Measurements from ENCODE around the gene HOXA7.

Gene HOXA7

DNA sequence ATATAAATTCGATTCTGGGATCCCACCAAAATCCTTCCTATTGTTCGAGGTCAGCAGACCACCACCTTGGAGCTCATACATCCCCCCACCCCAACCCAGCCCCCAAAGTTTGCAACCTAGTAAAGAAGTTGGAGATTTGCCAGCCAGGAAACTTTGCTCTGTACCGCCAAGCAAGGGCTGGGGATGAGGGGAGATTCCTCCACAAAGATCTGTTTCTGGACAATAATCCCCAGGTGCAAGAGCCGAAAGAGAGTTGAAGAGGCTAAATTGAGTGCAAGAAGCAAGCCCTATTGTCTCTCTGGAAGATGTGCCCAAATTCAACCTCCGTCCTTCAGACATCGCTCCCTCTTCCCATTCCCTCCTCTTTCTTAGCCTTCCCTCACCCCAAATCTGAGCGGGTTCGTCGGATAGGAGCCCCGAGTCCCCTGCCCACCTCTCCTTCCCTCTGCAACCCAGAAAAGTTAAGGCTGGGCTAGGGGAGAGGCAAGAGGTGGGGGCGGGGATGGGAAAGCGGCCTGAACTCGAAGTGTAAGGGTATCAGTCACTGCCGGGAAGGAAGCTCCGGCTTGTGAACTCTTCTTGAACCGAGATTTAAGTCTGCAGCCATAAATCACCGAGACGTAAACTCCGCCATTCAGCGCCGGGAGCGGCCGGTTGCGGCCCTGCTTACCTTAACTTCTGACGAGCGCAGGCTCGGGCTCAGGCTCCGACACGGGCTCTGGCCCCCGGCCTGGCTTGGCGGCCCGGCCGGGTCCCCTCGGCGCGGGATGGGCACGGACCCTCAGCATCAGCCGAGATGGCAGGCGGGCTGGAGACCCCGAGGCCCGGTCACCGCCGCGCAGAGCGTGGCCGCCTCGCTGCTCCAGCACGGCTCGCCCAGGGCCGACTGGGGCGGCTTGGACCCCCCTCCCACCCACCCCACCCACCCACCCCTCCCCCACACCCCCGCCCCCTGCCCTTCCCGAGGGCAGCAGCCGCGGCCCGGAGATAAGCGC, 43.2 kb downstream of the HOXA7 start (continued):
- TF ChIP-seq SCRT1 (tag by site-specific recombination; IDR thresholded peaks at IDR 0.05; ENCODE audit: borderline replicate concordance) (no peak), REPIN1 (tag by site-specific recombination; IDR thresholded peaks at IDR 0.05; ENCODE audit: low read depth) (no peak), ZNF248 (tag by site-specific recombination; IDR thresholded peaks at IDR 0.05) (no peak), ZNF600 (tag by site-specific recombination; IDR thresholded peaks at IDR 0.05) (peak; percentile 74), ZSCAN5A (tag by site-specific recombination; IDR thresholded peaks at IDR 0.05) (0 out of 2 replicates have a peak, but pooled peaks have one; percentile 29), ZBTB7A (tag by site-specific recombination; IDR thresholded peaks at IDR 0.05; ENCODE audit: low read depth) (no peak), ZNF391 (tag by site-specific recombination; IDR thresholded peaks at IDR 0.05; ENCODE audit: borderline replicate concordance, low read depth) (peak; percentile 54; the same call in 1 of the 2 replicates), EGR2 (tag by site-specific recombination; IDR thresholded peaks at IDR 0.05; ENCODE audit: low read depth) (no peak), GLI2 (tag by site-specific recombination; IDR thresholded peaks at IDR 0.05; ENCODE audit: borderline replicate concordance, low read depth) (no peak), ZNF354C (tag by site-specific recombination; IDR thresholded peaks at IDR 0.05; ENCODE audit: borderline replicate concordance, low read depth) (no peak), ZNF48 (tag by site-specific recombination; IDR thresholded peaks at IDR 0.05) (no peak), ZNF24 (tag by site-specific recombination; IDR thresholded peaks at IDR 0.05) (no peak), ZNF830 (tag by site-specific recombination; IDR thresholded peaks at IDR 0.05; ENCODE audit: low read depth) (no peak), ZNF2 (tag by site-specific recombination; IDR thresholded peaks at IDR 0.05) (no peak), ZNF146 (tag by site-specific recombination; IDR thresholded peaks at IDR 0.05) (no peak), SP7 (tag by site-specific recombination; IDR thresholded peaks at IDR 0.05) (peak; percentile 78), ZNF510 (tag by site-specific recombination; IDR thresholded peaks at IDR 0.05; ENCODE audit: insufficient replicate concordance) (no peak), ZNF501 (tag by site-specific recombination; IDR thresholded peaks at IDR 0.05) (0 out of 2 replicates have a peak, but pooled peaks have one; percentile 52), ZNF654 (tag by site-specific recombination; IDR thresholded peaks at IDR 0.05; ENCODE audit: low read depth) (no peak), ZFP69B (tag by site-specific recombination; IDR thresholded peaks at IDR 0.05) (no peak), MYNN (tag by site-specific recombination; IDR thresholded peaks at IDR 0.05; ENCODE audit: borderline replicate concordance) (no peak), ZIC2 (tag by site-specific recombination; IDR thresholded peaks at IDR 0.05) (no peak), ZNF157 (tag by site-specific recombination; IDR thresholded peaks at IDR 0.05) (no peak), ZNF239 (tag by site-specific recombination; IDR thresholded peaks at IDR 0.05) (no peak), ZNF580 (tag by site-specific recombination; IDR thresholded peaks at IDR 0.05) (no peak), SALL2 (tag by site-specific recombination; IDR thresholded peaks at IDR 0.05; ENCODE audit: borderline replicate concordance) (no peak), RBAK (tag by site-specific recombination; IDR thresholded peaks at IDR 0.05) (no peak), ZNF664 (tag by site-specific recombination; IDR thresholded peaks at IDR 0.05) (no peak)
- TF ChIP-seq, protein P1, sequence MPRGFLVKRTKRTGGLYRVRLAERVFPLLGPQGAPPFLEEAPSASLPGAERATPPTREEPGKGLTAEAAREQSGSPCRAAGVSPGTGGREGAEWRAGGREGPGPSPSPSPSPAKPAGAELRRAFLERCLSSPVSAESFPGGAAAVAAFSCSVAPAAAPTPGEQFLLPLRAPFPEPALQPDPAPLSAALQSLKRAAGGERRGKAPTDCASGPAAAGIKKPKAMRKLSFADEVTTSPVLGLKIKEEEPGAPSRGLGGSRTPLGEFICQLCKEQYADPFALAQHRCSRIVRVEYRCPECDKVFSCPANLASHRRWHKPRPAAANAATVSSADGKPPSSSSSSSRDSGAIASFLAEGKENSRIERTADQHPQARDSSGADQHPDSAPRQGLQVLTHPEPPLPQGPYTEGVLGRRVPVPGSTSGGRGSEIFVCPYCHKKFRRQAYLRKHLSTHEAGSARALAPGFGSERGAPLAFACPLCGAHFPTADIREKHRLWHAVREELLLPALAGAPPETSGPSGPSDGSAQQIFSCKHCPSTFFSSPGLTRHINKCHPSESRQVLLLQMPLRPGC (tag by site-specific recombination; IDR thresholded peaks at IDR 0.05) = 0 out of 2 replicates have a peak, but pooled peaks have one; percentile 12
- TF ChIP-seq, protein P2, sequence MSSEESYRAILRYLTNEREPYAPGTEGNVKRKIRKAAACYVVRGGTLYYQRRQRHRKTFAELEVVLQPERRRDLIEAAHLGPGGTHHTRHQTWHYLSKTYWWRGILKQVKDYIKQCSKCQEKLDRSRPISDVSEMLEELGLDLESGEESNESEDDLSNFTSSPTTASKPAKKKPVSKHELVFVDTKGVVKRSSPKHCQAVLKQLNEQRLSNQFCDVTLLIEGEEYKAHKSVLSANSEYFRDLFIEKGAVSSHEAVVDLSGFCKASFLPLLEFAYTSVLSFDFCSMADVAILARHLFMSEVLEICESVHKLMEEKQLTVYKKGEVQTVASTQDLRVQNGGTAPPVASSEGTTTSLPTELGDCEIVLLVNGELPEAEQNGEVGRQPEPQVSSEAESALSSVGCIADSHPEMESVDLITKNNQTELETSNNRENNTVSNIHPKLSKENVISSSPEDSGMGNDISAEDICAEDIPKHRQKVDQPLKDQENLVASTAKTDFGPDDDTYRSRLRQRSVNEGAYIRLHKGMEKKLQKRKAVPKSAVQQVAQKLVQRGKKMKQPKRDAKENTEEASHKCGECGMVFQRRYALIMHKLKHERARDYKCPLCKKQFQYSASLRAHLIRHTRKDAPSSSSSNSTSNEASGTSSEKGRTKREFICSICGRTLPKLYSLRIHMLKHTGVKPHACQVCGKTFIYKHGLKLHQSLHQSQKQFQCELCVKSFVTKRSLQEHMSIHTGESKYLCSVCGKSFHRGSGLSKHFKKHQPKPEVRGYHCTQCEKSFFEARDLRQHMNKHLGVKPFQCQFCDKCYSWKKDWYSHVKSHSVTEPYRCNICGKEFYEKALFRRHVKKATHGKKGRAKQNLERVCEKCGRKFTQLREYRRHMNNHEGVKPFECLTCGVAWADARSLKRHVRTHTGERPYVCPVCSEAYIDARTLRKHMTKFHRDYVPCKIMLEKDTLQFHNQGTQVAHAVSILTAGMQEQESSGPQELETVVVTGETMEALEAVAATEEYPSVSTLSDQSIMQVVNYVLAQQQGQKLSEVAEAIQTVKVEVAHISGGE (tag by site-specific recombination; conservative IDR thresholded peaks at IDR 0.05; ENCODE audit: low read depth) = no peak
- TF ChIP-seq, protein P3, sequence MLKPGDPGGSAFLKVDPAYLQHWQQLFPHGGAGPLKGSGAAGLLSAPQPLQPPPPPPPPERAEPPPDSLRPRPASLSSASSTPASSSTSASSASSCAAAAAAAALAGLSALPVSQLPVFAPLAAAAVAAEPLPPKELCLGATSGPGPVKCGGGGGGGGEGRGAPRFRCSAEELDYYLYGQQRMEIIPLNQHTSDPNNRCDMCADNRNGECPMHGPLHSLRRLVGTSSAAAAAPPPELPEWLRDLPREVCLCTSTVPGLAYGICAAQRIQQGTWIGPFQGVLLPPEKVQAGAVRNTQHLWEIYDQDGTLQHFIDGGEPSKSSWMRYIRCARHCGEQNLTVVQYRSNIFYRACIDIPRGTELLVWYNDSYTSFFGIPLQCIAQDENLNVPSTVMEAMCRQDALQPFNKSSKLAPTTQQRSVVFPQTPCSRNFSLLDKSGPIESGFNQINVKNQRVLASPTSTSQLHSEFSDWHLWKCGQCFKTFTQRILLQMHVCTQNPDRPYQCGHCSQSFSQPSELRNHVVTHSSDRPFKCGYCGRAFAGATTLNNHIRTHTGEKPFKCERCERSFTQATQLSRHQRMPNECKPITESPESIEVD (tag by site-specific recombination; IDR thresholded peaks at IDR 0.05) = peak; percentile 7; the same call in 1 of the 2 replicates
